Testis (tissue), 3 donors: ENCODE results near the gene SERGEF. TPM values are rescaled to one million over a fixed set of nuclear protein-coding genes. Genes with fewer than 3 reads are reported as not detected.

Source experiments
- DNase-seq: peaks from one replicate; pipeline ENCODE4 v3.0.0-alpha.2; 2019
- H3K27ac ChIP-seq, 2 donors: fragments of 200-600 bp; sonication (generic); one replicate each; pipeline ENCODE4 v1.5.1; 2019
- H3K27me3 ChIP-seq: fragments of 200-600 bp; sonication (generic); one replicate; pipeline ENCODE4 v1.5.1; 2019
- H3K36me3 ChIP-seq: fragments of 200-600 bp; sonication (generic); one replicate; pipeline ENCODE4 v1.5.1; 2017; ENCODE audit warnings: low read depth; ENCODE audit errors: missing control alignments
- H3K4me1 ChIP-seq: fragments of 200-600 bp; sonication (generic); one replicate; pipeline ENCODE4 v1.5.1; 2019
- H3K4me3 ChIP-seq, 2 donors: fragments of 200-600 bp; sonication (generic); one replicate each; pipeline ENCODE4 v1.5.1; 2017 to 2019
- H3K9me3 ChIP-seq: fragments of 200-600 bp; sonication (generic); one replicate; pipeline ENCODE4 v1.5.1; 2017
- POLR2A ChIP-seq: fragments of 450-650 bp; IDR thresholded peaks from one replicate; pipeline ENCODE4 v1.6.1; 2017; ENCODE audit warnings: antibody characterized with exemption, mild to moderate bottlenecking, moderate library complexity
- WGBS, 2 donors: methylation state at CpG; one replicate each; pipeline ENCODE4 v1.1.5; 2018; 5-methylcytosine and 5-hydroxymethylcytosine counted together
- intact Hi-C: fragments of 100-400 bp; cut with DNase I; formaldehyde crosslinking; loops from one replicate; pipeline ENCODE4 v1.15.1; 2023; ENCODE audit warnings: low total_unique reads
- polyA plus RNA-seq: library from polyadenylated mRNA; stranded (reverse); fragments of 350-450 nt; fragmentation: Illumina TruSeq; extraction: RNeasy Lipid Tissue Mini Kit (QIAGEN cat#74804); gene quantifications from one replicate; pipeline ENCODE4 v1.2.3, GENCODE V29; 2014; ENCODE audit warnings: low read depth, low replicate concordance; ENCODE audit not compliant: insufficient read depth
- total RNA-seq, 2 donors: library from RNA; depleted of rRNA; stranded (reverse); fragments of >200 nt; gene quantifications; one replicate each; pipeline ENCODE4 v1.2.3, GENCODE V29; 2016
- TF ChIP-seq, protein P1 (sequence below), 3 experiments: fragments of 450-650 bp in 2 of 3; fragments of 200-600 bp in 1 of 3; sonication (generic) in 1 of 3; IDR thresholded peaks; one replicate each; pipeline ENCODE4 v1.5.1; 2016 to 2019; ENCODE audit warnings: antibody characterized with exemption in 3 of 3, mild to moderate bottlenecking in 2 of 3, moderate library complexity in 1 of 3

SERGEF gene
- total and polyA plus RNA-seq, 3 donors from 2014 or later: 12.5 to 37.5 (median 23.1) TPM

- H3K27me3 ChIP-seq: no peaks in the 10 kb centered on the region
- WGBS, 2 donors: 92 to 93% methylated on average over 3 of the region's 3 CpGs
- no peaks in the 10 kb centered on the region for H3K36me3 ChIP-seq
- intact Hi-C loops: no loop called here
- no peak for TF ChIP-seq POLR2A
- TF ChIP-seq, protein P1, sequence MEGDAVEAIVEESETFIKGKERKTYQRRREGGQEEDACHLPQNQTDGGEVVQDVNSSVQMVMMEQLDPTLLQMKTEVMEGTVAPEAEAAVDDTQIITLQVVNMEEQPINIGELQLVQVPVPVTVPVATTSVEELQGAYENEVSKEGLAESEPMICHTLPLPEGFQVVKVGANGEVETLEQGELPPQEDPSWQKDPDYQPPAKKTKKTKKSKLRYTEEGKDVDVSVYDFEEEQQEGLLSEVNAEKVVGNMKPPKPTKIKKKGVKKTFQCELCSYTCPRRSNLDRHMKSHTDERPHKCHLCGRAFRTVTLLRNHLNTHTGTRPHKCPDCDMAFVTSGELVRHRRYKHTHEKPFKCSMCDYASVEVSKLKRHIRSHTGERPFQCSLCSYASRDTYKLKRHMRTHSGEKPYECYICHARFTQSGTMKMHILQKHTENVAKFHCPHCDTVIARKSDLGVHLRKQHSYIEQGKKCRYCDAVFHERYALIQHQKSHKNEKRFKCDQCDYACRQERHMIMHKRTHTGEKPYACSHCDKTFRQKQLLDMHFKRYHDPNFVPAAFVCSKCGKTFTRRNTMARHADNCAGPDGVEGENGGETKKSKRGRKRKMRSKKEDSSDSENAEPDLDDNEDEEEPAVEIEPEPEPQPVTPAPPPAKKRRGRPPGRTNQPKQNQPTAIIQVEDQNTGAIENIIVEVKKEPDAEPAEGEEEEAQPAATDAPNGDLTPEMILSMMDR (IDR thresholded peaks at IDR 0.05): no peak
- no peak for DNase-seq
- no peak overlapping the region for H3K4me3 ChIP-seq
- H3K4me1 ChIP-seq: no peaks in the 10 kb centered on the region
- H3K27ac ChIP-seq: no peak overlapping the region
- H3K9me3 ChIP-seq: no peaks in the 10 kb centered on the region
These were observed 174.7 kb downstream of the SERGEF start for GRCh38 chr11:17838102-17838501.

GRCh38 chr11:17831883-17832282 is 181.0 kb downstream of the SERGEF start:
- Histone ChIP-seq H3K27ac (no peak overlapping the region), H3K27me3 (no peaks in the 10 kb centered on the region), H3K4me1 (peaks cover 6% of the 10 kb centered on the region), H3K36me3 (no peaks in the 10 kb centered on the region), H3K9me3 (no peaks in the 10 kb centered on the region), H3K4me3 (no peak overlapping the region)
- intact Hi-C loops: no loop called here
- TF ChIP-seq POLR2A: no peak
- TF ChIP-seq, protein P1 (IDR thresholded peaks at IDR 0.05): no peak
- WGBS, 2 donors: 85 to 92% methylated on average over 3 of the region's 3 CpGs
- DNase-seq: no peak

- WGBS, 2 donors: 88 to 100% methylated on average over 1 of the region's 1 CpG
- TF ChIP-seq, protein P1 (IDR thresholded peaks at IDR 0.05): no peak
- no peak for TF ChIP-seq POLR2A
- intact Hi-C loops: no loop called here
- no peak overlapping the region for H3K4me3 ChIP-seq
- DNase-seq: no peak
- no peaks in the 10 kb centered on the region for H3K36me3 ChIP-seq
- no peaks in the 10 kb centered on the region for H3K9me3 ChIP-seq
- no peaks in the 10 kb centered on the region for H3K27me3 ChIP-seq
- H3K4me1 ChIP-seq: peaks cover 6% of the 10 kb centered on the region
- H3K27ac ChIP-seq: no peak overlapping the region
These were observed 181.6 kb downstream of the SERGEF start for GRCh38 chr11:17831228-17831627.

DNA sequence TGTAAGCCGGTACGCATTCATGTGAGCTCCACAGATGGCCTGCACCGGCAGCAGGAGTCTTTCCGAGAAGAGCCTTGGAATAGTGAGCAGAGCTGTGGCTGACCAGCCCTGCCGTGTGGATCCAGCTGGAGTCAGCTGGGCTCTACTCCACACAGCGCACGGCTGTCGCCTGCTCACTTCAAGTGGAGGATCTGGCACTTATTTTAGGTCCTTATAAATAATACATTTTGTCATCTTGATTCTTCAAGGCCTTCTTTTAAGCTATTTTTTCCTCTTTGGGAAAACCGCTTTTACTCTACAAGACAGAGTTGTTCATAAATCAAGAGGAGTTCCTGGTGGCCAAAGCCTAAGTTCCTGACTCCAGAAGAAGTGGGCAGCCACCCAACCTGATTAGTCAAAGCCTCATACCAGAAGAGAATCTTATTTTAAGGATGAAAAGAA is 184.5 kb downstream of the SERGEF start:
- WGBS, 2 donors: 52 to 64% methylated on average over 9 of the region's 9 CpGs
- intact Hi-C loops: no loop called here

GRCh38 chr11:17827006-17827405 is 185.8 kb downstream of the SERGEF start:
- intact Hi-C loops: no loop called here
- TF ChIP-seq POLR2A: no peak
- TF ChIP-seq, protein P1 (IDR thresholded peaks at IDR 0.05): no peak

More for the DNA sequence above, 184.5 kb downstream of the SERGEF start:
- Histone ChIP-seq H3K9me3 (no peaks in the 10 kb centered on the region), H3K27me3 (no peaks in the 10 kb centered on the region), H3K36me3 (no peaks in the 10 kb centered on the region), H3K27ac (no peak overlapping the region), H3K4me3 (no peak overlapping the region), H3K4me1 (peaks cover 6% of the 10 kb centered on the region)
- peak; percentile 68 for DNase-seq
- no peak for TF ChIP-seq POLR2A
- TF ChIP-seq, protein P1 (IDR thresholded peaks at IDR 0.05): no peak

More at GRCh38 chr11:17827006-17827405, 185.8 kb downstream of the SERGEF start:
- no peak for DNase-seq
- Histone ChIP-seq H3K4me1 (peaks cover 6% of the 10 kb centered on the region), H3K27me3 (no peaks in the 10 kb centered on the region), H3K36me3 (no peaks in the 10 kb centered on the region), H3K4me3 (no peak overlapping the region), H3K9me3 (no peaks in the 10 kb centered on the region), H3K27ac (no peak overlapping the region)
- 93% methylated on average over 5 of the region's 5 CpGs for WGBS, 2 donors
